SIG-M5 (cell line): ENCODE results near the gene XRCC2.
"Not testable (repeated sequence)": the region's sequence is repeated elsewhere in the genome, so short reads cannot be mapped to it uniquely, and the experiment has no call there.

ENCODE experiments used
- DNase-seq: peaks from one replicate; lab custom pipeline; 2025; lab: John Stamatoyannopoulos, UW

Gene XRCC2

DNA sequence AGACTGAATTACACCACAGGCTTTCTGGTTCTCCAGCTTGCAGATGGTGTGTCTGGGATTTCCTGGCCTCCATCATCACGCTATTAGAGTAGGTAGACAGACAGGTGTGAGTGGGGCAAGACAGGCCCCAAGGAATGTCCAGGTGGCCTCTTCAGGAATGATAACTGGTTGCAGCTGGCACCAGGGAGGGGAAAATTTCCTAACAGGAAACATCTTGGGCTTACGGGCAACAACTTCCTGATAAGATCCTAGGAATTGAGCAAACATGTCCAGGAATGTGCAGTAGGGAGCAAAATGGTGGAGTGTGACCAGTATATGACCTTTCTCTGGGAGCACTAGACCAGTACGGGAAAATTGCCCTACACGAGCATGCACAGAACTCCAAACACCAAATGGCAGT is 11.3 kb downstream of the XRCC2 start:
- DNase-seq: no peak

DNA sequence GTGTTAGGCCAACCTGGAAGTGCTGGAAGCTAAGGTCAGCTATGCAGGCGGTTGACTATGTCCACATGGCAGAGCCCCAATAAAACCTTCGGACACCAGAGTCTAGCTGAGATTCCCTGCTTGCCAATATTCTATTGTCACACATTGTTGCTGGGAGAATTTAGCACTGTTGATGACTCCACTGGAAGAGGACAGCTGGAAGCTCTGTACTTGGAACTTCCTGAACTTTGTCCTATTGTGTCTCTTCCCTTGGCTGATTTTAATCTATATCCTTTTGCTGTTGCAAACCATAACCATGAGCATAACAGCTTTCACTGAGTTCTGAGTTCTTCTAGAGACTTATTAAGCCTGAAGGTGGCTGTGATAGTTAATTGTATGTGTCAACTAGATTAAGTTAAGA is 12.0 kb downstream of the XRCC2 start:
- no peak for DNase-seq

DNA sequence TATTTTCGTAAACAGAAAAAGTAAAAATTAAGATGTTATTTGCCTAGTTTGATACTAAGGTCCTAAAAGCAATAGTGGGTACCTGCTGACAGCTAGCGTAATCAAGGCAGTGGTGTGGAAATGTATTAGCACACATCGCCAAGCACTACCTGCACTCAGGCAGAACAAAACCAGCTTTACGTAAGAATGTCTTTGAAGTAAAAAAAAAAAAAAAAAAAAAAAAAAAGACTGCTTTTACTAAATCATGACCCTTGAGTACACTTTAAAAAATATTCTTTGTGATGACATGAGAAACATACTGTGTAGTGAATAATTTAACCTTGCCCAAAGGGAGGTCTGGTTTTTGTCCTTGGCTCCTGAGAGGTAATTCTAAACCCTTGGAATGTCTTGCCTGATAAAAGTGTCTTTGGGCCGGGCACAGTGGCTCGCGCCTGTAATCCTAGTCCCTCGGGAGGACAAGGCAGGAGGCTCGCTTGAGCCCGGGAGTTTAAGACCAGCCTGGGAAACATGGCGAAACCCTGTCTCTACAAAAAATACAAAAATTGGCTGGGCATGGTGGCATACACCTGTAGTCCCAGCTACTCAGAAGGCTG is 12.7 kb downstream of the XRCC2 start:
- no peak for DNase-seq

DNA sequence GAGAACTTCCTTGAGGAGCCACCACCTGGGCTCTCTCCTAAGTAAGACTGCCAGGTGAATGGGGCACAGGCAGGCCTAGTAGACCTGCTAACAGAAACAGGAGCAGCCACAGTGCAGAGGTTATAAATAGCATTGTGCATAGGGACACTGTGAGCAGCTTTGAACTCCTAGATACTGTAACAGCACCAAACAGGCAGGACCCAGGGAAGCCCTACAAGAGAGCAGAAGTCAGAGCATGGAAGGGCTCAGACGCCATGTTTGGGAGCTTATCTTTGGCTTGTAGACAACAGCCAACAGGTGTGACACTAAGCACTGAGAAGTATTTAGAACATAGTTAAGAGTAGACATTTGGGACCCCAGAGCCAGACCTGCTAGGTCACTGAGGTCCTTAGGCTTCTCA is 14.5 kb downstream of the XRCC2 start:
- DNase-seq: no peak

DNA sequence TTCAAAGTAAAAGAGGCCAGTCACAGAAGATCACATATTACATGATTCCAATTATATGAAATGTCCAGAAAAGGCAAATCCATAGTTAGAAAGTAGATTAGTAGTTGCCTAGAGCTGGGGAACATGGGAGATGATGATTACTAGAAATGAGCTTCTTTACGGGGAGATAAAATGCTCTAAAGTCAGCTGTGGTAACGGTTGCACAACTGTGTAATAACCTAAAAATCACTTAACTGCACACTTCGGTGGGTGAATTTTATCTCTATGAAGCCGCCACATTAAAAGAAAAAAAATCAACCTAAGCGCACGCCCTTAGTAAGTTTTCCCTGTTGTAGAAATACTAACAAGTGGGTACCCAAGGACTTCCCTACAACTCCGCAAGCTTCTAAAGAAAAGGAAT is 15.9 kb downstream of the XRCC2 start:
- no peak for DNase-seq

DNA sequence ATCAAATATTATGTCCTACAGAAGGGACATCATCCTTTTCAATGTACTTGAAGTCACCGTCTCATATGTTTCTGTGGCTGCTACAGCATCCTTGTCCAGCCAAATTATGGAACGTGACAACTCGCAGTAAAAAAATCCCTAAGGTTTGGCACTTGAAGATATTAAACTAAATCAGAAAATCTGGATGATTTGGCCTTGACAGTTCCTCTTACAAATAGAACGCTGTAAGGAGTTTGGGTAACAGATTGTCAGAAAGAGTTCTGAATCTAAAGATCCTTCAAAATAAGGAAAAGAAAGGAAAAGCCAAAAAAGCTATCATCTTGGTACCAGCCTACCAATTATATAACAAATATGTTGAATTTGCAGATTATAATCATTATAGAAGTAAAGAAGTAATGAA is 21.0 kb downstream of the XRCC2 start:
- DNase-seq: no peak

DNA sequence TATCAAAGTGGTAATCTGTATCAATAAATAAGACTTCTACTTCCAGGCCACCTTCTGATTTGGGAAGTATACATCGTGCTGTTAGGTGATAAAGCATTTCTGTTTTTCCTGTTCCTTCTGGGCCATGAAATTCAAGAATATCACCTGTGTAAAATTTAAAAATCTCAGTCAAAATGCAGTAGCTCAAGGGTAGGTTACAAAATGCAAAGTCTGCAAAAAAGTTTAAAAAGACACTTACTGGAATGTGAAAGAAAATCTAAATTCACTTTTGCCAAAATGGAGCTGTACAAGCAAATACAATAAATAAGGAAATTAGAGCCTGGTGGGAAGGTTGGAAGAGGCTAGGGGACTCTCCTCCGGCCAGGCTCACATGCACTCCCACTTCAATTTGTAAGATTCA is 26.7 kb downstream of the XRCC2 start:
- DNase-seq: no peak

DNA sequence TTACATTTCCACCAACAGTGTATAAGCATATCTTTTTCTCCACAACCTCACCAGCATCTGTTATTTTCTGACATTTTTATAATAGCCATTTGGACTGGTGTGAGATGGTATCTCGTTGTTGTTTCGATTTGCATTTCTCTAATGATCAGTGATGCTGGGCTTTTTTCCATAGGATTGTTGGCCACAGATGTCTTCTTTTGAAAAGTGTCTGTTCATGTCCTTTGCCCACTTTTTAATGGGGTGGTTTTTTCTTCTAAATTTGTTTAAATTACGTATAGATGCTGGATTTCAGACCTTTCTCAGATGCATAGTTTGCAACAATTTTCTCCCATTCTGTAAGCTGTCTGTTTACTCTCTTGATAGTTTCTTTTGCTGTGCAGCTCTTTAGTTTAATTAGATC is 28.9 kb downstream of the XRCC2 start:
- DNase-seq: no peak

DNA sequence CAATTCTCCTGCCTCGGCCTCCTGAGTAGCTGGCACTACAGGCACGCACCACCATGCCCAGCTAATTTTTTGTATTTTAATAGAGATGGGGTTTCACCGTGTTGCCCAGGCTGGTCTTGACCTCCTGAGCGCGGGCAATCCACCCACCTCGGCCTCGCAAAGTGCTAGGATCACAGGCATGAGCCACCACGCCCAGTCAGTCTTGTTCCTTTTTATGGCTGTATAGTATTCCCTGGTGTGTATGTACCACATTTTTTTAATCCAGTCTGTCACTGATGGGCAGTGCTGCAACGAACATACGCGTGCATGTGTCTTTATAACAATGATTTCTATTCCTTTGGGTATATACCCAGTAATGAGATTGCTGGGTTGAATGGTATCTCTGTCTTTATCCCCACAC is 29.4 kb downstream of the XRCC2 start:
- not testable (repeated sequence) for DNase-seq

DNA sequence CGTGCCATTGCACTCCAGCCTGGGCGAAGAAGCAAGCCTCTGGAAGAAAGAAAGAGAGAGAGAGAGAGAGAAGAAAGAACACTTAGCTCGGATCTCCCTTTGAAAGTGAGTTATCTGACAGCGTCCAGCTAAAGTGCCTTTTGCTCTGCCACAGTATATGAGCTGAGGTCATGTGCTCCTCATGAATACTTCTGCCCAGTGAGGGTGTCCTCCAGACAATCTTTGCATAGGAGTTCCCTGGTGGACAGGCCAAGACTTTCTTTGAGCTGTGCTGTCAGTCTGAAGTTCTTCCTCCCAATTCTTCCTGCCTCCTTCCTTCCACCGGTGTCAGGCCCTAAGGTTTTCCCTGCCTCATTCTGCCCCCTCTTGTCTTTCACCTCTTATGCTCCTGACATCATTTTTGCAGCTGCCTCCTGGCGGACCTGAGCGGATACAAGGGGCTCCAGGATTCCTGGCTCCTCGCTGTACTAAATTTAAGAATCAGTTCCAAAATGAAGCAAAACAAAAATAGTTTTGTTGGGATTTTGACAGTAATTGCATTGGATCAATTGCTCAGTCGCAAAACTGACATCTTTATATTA is 31.9 kb downstream of the XRCC2 start:
- DNase-seq: no peak

DNA sequence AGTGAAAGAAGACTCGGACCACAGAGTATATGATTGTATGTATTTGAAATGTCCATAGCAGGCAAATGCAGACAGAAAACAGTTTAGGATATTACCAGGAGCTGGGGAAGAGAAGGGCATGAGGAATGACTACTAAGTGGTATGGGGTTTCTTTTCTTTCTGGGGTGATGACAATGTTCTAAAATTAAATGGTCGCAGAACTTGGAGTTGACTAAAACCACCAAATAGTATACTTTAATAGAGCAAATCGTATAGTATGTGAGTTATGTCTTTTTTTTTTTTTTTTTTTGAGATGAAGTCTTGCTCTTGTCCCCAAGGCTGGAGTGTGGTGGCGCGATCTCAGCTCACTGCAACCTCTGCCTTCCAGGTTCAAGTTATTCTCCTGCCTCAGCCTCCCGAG is 34.6 kb downstream of the XRCC2 start:
- DNase-seq: no peak

DNA sequence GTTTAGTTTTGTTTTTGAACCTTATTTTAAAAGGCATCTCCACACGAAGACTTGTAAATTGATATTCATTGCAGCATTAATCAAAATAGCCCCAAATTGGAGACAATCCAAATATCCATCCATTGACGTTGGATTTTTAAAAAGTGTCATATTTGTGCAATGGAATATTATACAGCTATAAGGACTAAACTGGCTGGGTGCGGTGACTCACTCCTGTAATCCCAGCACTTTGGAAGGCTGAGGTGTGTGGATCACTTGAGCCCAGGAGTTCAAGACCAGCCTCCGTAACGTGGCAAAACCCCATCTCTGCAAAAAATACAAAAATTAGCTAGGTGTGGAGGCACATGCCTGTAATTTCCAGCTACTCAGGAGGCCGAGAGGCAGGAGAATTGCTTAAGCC is 35.1 kb downstream of the XRCC2 start:
- no peak for DNase-seq

DNA sequence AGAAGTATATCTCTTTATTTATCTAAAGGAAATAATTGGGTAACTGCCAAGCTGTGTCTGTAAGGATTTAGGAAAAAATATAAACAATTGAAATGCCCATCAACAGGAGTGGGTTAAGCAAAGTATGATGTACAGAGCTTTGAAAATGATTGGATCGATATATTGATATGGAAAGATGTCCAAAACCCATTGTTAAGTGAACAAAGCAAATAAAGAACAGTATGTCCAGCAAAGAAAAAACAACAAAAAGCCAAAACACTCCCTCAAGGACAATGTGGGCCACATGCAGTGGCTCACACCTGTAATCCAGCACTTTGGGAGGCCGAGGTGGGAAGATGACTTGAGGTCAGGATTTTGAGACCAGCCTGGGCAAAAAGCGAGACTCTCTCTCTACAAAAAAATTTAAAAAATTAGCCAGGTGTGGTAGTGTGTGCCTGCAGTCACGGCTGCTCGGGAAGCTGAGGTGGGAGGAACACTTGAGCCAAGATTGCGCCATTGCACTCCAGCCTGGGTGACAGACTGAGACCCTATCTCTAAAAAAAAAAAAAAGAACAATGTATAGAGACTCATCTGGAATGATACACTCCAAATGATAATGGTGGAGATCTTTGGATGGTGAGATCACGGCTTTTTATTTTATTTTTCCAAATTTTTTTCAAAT is 37.9 kb downstream of the XRCC2 start:
- no peak for DNase-seq

DNA sequence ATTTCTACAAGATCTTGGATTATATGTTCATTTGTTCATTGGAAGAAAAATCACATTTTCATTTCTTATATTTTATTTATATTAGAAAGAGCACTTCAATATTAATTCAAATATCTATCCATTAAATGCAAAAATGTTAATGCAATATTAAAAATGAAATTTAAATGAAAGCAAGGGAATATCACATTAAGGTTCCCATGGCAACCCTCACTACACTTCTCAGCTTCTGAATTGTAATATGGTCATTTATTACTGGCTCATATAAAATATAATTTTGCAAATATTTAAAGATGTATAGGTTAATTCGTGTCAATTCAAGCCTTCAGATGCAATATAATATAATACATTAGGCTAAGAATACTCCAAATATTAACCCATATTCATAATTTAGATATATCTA is 38.8 kb downstream of the XRCC2 start:
- no peak for DNase-seq

DNA sequence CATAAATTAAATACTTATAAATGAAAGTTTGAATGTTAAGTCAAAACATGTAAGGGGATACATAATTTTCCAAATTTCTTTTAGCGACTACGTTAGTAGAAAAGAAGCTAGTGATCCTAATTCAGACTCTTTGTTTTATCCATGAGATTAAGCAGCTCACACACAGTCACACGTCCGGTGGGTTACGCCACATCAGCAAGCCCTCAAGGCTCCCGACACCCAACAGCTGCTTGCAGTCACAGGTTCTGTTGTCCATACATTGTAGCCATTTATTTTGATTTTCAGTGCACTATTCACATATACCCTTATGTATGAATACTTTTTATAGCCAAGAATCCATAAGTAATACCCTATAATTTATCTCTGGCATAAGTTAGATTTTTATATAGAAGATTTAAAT is 39.5 kb downstream of the XRCC2 start:
- DNase-seq: no peak

DNA sequence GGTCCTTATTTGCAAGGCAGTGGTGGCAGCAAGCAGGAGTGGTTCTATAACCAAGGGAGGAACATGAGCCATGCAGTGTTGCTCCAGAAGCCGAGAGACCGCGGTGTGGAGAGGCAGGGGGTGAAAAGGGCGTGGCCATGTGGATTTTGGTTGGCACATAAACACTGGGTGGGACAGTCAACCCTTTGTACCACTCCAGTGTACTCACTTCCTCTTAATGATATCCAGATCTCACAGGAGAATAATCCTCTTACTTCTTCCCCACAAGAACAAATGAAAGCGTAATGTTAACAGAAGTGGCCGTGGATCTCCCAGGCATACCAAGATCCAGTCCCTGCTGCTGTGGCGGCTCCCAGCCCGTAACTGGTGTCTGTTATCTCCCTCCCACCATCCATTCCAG is 42.4 kb downstream of the XRCC2 start:
- DNase-seq: no peak

DNA sequence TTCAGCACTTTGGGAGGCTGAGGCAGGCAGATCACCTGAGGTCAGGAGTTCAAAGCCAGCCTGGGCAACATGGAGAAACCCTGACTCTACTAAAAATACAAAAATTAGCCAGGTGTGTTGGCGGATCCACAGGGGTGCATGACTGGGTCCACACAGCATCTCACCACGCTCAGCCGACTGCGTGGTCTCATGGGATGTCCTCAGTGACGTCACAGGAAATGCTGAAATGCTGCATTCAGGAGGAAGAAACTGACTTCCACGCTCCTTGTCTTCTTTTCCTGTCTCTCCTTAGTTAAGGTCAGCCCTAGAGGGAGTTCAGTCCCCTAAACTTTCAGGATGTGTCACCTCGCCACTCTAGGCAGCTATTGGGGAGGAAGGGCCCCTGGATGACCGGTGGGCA is 42.9 kb downstream of the XRCC2 start:
- DNase-seq: no peak

DNA sequence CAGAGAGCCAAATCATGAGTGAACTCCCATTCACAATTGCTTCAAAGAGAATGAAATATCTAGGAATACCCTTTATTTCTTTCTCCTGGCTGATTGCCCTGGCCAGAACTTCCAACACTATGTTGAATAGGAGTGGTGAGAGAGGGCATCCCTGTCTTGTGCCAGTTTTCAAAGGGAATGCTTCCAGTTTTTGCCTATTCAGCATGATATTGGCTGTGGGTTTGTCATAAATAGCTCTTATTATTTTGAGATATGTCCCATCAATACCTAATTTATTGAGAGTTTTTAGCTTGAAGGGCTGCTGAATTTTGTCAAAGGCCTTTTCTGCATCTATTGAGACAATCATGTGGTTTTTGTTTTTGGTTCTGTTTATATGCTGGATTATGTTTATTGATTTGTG is 47.2 kb downstream of the XRCC2 start:
- DNase-seq: not testable (repeated sequence)

DNA sequence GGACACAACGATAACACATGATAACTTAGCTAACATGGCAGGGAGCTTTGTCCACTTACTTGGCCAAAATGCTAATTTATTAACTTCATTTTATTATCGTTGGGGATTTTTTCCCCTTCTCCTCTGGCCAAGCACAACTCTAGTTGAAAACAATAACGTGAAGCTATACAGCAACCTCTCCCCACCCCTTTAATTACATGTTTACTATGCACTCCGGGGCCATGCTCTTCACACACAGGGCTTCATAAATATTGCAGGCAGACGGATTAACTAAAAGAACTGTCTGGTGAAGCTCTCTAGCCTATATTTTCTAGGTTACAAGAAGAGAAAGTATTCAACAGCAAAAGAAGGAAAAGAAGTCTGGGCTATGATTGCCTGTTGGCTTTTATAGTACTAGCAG is 51.7 kb downstream of the XRCC2 start:
- DNase-seq: no peak

DNA sequence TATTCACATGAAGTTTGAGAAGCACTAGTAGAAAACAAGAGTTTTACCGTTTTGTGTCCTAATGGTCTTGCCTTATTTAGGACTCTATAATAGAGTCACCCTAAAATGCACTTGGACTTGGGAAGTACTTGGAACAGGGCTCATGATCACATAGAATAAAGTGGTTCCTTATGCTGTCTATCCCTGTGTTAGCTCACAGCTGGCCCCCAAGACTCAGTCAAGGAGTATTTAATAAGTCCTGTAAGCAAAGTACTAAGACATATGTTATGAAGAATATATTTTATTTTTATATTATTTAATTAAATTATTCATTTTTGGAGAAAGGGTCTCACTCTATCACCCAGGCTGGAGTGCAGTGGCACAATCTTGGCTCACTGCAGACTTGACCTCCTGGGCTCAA is 54.5 kb downstream of the XRCC2 start:
- DNase-seq: no peak

DNA sequence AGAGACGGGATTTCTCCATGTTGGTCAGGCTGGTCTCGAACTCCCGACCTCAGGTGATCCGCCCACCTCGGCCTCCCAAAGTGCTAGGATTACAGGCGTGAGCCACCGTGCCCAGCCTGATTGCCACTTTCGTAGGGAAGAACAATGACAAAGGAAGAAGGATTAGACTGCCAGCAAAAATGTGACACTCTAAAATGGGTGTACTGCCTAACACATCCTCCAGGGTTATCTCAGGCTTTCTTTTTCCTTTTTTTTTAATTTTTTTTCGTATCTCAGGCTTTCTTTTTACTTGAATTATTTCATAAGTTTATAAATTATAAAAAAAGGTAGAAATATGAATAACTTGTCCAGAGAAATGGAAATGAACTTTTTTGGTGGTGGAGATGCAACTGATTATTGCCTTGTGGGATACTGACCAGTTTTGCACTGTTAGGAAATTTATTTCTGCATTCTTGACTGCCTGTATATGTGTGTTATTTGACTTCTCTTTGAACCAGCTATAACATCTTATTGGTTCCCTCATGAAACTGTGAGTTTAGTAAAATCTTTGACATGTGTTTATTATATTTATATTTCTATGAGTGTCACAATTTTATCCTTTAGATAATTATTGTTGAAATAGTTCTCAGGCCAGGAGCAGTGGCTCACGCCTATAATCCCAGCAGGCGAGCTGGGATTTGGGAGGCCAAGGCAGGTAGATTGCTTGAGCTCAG is 56.8 kb downstream of the XRCC2 start:
- DNase-seq: no peak

DNA sequence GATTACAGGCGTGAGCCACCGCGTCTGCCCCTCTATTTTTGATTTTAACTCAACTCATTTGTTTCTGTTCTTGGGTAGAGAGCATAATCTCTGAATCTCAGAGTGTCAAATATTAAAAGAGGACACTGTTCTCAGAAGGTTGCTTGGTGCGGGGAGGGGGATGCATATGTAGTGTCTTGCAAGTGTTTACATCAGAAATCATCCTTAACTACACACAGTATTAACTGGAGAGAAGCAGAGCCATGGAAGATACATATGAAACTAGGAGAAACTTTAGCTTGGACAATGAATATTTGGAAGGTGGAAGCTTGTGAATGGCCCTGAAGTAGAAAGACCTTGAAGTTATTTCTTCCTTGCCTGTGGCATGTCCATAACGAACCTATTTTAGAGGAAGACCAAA is 57.5 kb downstream of the XRCC2 start:
- no peak for DNase-seq

DNA sequence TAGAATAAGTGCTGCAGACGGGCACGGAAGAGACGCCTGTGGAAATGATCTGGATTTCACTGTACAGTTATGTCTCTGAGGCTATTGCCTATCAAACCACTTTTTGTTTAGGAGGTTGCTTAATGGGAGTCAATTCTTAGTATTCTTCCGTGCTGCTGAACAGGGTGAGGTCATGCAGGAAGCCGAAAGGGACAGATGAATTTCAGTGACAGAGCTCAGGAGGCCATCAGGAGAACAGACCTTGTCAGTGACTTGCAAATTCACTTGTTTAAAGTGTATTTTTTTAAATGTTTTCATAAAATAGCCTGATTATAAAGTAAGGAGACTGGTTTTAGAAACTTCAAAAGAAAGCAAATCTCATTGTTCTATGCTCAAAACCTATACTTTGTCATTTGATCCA is 58.9 kb downstream of the XRCC2 start:
- DNase-seq: no peak
